ENCODE data around the gene THRB.
"Not testable (repeated sequence)": the region's sequence is repeated elsewhere in the genome, so short reads cannot be mapped to it uniquely, and the experiment has no call there.

Gene THRB

DNA sequence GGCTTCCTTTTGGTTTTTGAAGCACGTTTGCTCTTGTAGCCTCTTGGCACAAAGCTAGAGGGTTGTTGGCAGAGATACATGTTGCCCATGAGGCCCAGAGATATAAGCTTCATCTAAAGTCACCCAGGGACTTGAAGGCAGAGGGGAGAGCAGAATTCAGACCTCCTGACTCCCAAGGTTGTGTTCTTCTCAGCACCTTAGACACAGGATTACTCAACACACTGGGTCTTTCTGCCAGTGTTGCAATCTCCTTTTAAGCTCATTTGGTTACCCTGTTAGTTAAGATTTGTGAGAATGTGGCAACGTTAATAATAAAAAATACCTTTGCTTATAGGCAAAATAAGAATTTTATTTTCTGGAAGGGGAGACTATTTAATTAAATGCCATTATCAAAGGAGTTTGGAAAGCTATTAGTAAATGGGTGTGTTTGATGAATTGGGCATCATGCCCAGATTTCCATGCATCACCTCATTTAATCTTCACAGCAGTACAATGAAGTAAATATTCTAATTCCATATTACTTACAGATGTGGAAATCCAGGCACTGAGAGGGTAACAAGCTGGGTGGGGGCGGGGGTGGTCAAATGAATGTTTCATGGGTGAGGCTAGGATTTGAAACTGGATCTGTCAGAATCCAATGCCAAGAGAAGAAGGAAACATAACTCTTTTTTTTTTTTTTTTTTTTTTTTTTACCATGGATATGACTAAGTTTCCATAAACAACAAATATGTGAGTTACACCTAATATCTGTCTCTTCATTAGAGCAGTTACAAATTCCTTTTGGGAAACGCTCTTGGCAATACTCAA is 366.2 kb downstream of the THRB start:
- in situ Hi-C loops (cut with HindIII; ENCODE audit: low sequenced_read_pairs), result no loop called here

- in situ Hi-C loops (cut with HindIII; ENCODE audit: low sequenced_read_pairs), result no loop called here
Observed at GRCh38 chr3:24123596-24123995, 371.1 kb downstream of the THRB start.

- in situ Hi-C loops (cut with HindIII; ENCODE audit: low sequenced_read_pairs), result no loop called here
Observed at GRCh38 chr3:24120434-24120833, 374.2 kb downstream of the THRB start.

DNA sequence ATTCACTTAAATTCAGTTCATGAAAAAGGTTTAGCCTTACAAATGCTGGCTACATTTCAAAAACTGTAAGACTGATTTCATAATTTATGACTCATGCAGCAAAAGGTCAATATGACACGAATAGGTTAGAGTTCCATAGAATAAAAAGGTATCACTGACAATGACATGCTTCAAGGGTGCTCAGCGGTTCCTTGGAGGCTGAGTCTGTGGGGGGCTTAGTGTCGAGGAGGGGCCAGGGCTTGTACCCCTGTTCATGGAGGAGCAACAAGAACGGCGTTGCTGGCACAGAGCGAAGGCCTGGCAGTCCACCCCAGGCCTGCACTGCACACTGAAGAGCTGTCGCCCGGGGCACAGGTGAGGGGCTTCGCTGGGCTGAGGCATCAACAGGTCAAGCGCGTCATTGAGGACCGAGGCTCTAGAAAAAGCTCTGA is 375.3 kb downstream of the THRB start:
- in situ Hi-C loops (cut with HindIII; ENCODE audit: low sequenced_read_pairs), result no loop called here

DNA sequence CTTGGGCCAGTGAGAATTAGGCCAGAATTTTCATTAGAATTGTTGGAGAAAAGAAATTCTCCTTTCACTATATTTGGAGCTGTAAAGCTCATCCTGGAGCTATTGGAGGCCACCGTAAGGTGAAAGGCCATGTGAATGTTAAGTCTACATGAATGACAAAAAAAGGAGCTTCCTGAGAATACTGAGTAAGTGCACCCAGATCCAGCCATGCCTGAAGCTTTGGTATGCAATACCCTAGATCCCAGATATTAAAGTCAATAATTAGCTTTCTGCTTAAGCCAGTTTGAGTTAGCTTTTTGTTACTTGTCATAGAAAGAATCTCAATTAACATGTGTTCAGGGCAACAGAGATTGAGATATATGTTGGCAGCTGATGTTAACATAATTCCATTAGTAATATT is 377.1 kb downstream of the THRB start:
- in situ Hi-C loops (cut with HindIII; ENCODE audit: low sequenced_read_pairs), result no loop called here

DNA sequence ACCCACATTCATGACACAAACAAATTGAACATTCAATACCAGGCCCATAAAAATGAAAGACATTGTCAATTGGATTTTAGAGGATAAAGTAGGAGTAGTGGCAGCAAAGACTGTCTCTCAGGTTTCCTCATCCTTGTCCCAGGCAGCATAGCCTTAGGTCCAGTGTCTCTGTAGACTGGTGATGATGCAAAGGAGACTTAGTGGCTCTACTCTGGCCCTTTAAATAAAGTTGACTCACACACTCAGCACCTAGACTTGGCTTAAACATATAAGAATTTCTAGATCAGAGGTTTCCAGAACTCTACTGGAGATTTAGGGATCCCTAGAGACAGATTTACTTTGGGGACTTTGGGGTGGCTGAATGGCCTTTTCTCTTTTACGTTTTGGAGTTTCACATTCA is 382.9 kb downstream of the THRB start:
- in situ Hi-C loops (cut with HindIII; ENCODE audit: low sequenced_read_pairs), result no loop called here

DNA sequence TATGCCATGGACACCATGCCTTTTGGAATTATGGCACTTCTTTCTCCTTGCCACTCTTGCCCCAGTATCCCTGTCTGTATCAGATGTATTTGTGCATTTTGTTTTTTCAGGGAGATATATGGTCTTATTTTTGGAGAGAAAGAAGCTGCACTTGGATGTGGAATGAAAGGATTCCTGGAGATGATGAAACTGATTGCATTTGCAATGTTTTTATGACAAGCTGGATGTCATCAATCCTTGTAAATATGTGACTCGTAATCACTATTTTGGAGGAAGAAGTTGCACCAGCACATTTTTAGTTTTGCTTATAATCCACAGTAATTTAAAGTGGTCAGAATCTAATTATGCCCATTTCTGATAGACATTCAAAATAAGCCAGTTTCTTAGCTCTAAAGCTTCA is 384.6 kb downstream of the THRB start:
- in situ Hi-C loops (cut with HindIII; ENCODE audit: low sequenced_read_pairs), result no loop called here

GRCh38 chr3:24101676-24102168 is 392.9 kb downstream of the THRB start:
- in situ Hi-C loops (cut with HindIII; ENCODE audit: low sequenced_read_pairs), result no loop called here

- in situ Hi-C loops (cut with HindIII; ENCODE audit: low sequenced_read_pairs), result no loop called here
Observed at GRCh38 chr3:24100696-24101402, 393.8 kb downstream of the THRB start.

GRCh38 chr3:24096695-24097290 is 397.9 kb downstream of the THRB start:
- in situ Hi-C loops (cut with HindIII; ENCODE audit: low sequenced_read_pairs), result no loop called here

GRCh38 chr3:24096271-24096670 is 398.4 kb downstream of the THRB start:
- in situ Hi-C loops (cut with HindIII; ENCODE audit: low sequenced_read_pairs), result no loop called here

DNA sequence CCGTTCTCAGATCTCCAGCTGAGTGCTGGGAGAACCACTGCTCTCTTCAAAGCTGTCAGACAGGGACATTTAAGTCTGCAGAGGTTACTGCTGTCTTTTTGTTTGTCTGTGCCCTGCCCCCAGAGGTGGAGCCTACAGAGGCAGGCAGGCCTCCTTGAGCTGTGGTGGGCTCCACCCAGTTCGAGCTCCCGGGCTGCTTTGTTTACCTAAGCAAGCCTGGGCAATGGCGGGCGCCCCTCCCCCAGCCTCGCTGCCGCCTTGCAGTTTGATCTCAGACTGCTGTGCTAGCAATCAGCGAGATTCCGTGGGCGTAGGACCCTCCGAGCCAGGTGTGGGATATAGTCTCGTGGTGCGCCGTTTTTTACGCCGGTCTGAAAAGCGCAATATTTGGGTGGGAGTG is 399.8 kb downstream of the THRB start:
- in situ Hi-C loops (cut with HindIII; ENCODE audit: low sequenced_read_pairs), result not testable (repeated sequence)

DNA sequence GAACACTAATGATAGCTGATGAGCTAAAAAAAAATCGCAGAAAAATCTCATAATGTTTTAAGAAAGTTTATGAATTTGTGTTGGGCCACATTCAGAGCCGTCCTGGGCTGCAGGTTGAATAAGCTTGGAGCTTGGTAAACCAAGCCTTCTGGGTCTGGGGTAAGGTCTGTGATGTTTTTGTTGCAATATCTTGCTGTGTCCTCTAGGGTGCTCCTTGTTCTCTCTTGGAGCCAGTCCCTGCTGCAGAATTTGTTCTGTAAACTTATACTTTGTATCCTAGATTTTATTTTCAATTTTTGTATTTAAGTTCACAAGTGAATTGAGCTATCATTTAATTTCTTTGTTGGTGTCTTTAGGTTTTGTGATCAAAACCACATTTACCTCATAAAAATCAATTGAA is 405.9 kb downstream of the THRB start:
- in situ Hi-C loops (cut with HindIII; ENCODE audit: low sequenced_read_pairs), result no loop called here

GRCh38 chr3:24087469-24087868 is 407.2 kb downstream of the THRB start:
- in situ Hi-C loops (cut with HindIII; ENCODE audit: low sequenced_read_pairs), result no loop called here

DNA sequence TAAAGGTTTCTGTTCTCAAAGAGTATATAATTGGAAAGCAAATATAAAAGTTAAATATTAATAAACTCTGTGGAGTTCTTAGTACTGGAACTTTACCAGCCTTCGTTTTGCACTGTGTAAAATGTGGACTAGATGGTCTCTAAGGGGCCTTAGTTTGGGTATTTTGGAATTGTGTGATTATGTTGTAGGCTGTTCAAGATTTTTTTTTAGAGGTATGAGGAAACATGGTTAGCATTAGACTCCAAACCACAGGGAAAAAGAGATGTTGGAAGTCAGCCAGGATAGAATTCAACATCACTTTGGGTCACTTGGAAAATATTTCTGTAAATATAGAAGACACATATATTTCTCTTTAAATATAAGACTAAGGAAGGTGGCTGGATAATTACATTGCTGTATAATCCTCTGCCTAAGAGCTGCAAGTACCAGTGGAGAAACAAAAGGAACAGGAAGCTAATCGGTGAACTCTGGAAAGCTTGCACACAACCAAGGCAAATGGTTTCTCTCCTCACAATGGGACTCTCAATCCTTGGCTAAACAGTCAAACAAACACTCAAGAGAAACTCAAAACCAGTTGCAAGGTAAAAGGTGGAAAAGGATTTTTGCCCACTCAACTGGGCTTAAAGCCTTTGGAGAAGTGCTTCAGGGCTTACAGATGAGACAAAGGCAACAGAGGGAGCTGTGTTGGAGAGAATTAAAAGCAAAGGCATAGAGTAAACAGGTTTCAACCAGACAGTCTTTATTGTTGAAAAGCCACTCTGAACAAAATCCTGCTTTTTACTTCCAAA is 407.8 kb downstream of the THRB start:
- in situ Hi-C loops (cut with HindIII; ENCODE audit: low sequenced_read_pairs), result no loop called here

GRCh38 chr3:24086206-24086605 is 408.4 kb downstream of the THRB start:
- in situ Hi-C loops (cut with HindIII; ENCODE audit: low sequenced_read_pairs), result no loop called here

DNA sequence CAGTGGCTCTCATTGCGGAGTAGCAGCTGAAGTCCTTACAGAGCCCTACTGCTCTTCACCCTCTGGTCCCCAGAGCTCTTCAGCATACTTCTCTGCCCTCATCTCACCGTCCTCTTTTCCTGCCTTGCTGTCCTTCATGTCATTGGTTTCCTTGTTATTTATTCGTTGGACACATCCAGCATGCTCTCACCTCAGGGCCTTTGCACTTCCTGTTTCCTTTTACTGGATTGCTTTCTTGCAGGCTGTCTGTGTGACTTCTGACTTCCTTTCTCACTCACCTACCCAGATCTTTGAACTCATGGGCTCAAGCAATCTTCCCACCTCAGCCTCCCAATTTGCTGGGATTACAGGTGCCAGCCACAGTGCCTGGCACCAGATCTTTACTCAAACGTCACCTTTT is 422.5 kb downstream of the THRB start:
- in situ Hi-C loops (cut with HindIII; ENCODE audit: low sequenced_read_pairs), result no loop called here

DNA sequence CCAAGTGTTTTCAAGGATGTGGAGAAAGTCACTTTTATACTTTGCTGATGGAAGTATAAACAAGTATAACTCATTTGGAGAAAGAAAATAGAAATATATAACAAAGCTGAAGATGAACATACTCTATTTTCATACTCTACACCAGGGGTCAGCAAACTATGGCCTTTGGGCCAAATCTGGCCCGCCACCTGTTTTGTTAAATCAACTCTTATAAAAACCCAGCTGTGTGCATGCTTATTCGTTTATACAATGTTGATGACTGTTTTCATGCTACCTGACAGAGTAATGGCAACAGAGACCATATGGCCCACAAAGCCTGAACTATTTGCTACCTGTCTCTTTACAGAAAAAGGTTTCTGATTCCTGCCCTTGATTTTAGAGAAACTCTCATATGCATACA is 425.6 kb downstream of the THRB start:
- in situ Hi-C loops (cut with HindIII; ENCODE audit: low sequenced_read_pairs), result no loop called here

DNA sequence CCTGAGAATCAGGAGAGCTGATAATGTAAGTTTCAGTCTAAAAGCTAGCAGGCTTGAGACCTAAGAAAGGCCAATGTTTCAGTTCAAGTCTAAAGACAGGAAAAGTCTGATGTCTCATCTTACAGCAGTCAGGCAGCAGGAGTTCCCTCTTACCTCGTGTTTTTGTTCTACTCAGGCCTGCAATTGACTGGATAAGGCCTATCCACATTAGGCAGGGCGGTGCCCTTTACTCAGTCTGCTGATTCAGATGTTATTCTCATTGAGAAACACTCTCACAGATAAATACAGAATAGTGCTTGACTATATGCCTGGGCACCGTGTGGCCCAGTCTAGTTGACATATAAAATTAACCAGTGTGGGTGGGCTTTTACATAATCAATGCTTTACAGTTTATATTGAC is 427.2 kb downstream of the THRB start:
- in situ Hi-C loops (cut with HindIII; ENCODE audit: low sequenced_read_pairs), result no loop called here
